OCI-LY7 (cell line): ENCODE results near the gene NUB1. TPM values are rescaled to one million over a fixed set of nuclear protein-coding genes. Genes with fewer than 3 reads are reported as not detected.

Experiments used
- BruUV-seq: library from RNA; stranded (reverse); fragments of 400-500 nt; replicated peaks from 2 replicates; lab custom pipeline; 2021; lab: Mats Ljungman, UMichigan
- CTCF ChIA-PET: fragments of 300-600 bp; sonication (Branson Sonifier 250); formaldehyde crosslinking; loops from one replicate; lab custom pipeline; 2022; ENCODE audit warnings: antibody characterized with exemption; ENCODE audit not compliant: unreplicated experiment; lab: Charles Lee
- POLR2A ChIA-PET: fragments of 300-600 bp; sonication (Branson Sonifier 250); formaldehyde crosslinking; loops from one replicate; lab custom pipeline; 2022; ENCODE audit warnings: antibody characterized with exemption; lab: Charles Lee
- DNase-seq: peaks from one replicate; pipeline ENCODE4 v3.0.0-alpha.2; 2015; ENCODE audit warnings: low spot score
- H2AFZ ChIP-seq: fragments of 200-600 bp; sonication (generic), shearing (Covaris generic); 2 replicates; pipeline ENCODE4 v1.6.1; 2014; ENCODE audit warnings: mild to moderate bottlenecking, antibody characterized with exemption, low read length, moderate library complexity
- H3K27ac ChIP-seq: fragments of 200-600 bp; sonication (generic); 2 replicates; pipeline ENCODE4 v1.5.1; 2014; ENCODE audit warnings: mixed run types, low read depth, mild to moderate bottlenecking, moderate library complexity, low read length, inconsistent platforms; ENCODE audit not compliant: poor library complexity, severe bottlenecking
- H3K36me3 ChIP-seq: fragments of 200-600 bp; sonication (generic); 2 replicates; pipeline ENCODE4 v1.6.1; 2014; ENCODE audit warnings: mild to moderate bottlenecking, antibody characterized with exemption, low read length, moderate library complexity, mixed read lengths; ENCODE audit not compliant: insufficient read depth
- H3K4me1 ChIP-seq: fragments of 200-600 bp; sonication (generic); 2 replicates; pipeline ENCODE4 v1.5.1; 2014; ENCODE audit warnings: mild to moderate bottlenecking, low read length; ENCODE audit not compliant: insufficient read depth, poor library complexity, severe bottlenecking
- H3K4me2 ChIP-seq: fragments of 200-600 bp; sonication (generic); 2 replicates; pipeline ENCODE4 v1.6.1; 2014; ENCODE audit warnings: mild to moderate bottlenecking, low read length
- H3K4me3 ChIP-seq: fragments of 200-600 bp; sonication (generic); 2 replicates; pipeline ENCODE4 v1.5.1; 2014; ENCODE audit warnings: mild to moderate bottlenecking, low read depth, low read length; ENCODE audit not compliant: poor library complexity, severe bottlenecking
- H3K79me2 ChIP-seq: fragments of 200-600 bp; sonication (generic); 2 replicates; pipeline ENCODE4 v1.6.1; 2016; ENCODE audit warnings: low read depth, mild to moderate bottlenecking, low read length, moderate library complexity, mixed read lengths; ENCODE audit not compliant: insufficient read depth
- H3K9me2 ChIP-seq: fragments of 200-600 bp; sonication (generic); 2 replicates; pipeline ENCODE4 v1.6.1; 2016; ENCODE audit warnings: mild to moderate bottlenecking, low read length, mixed read lengths; ENCODE audit not compliant: insufficient read depth
- H3K9me3 ChIP-seq: fragments of 200-600 bp; sonication (generic); 2 replicates; pipeline ENCODE4 v1.6.1; 2014; ENCODE audit warnings: mild to moderate bottlenecking, mixed run types, low read length, mixed read lengths
- H4K20me1 ChIP-seq: fragments of 200-600 bp; sonication (generic); 2 replicates; pipeline ENCODE4 v1.6.1; 2014; ENCODE audit warnings: mild to moderate bottlenecking, antibody characterized with exemption, low read length, moderate library complexity, mixed read lengths; ENCODE audit not compliant: insufficient read depth
- EZH2phosphoT487 ChIP-seq: fragments of 200-600 bp; sonication (generic); IDR thresholded peaks from 2 replicates; pipeline ENCODE4 v1.6.1; 2018; ENCODE audit warnings: low read depth, borderline replicate concordance, mild to moderate bottlenecking, mixed run types, antibody characterized with exemption, low read length, moderate library complexity, mixed read lengths
- intact Hi-C: fragments of 100-400 bp; cut with micrococcal nuclease; formaldehyde crosslinking; loops from one replicate; pipeline ENCODE4 v1.10.0; 2022; ENCODE audit not compliant: unreplicated experiment
- total RNA-seq, 2 experiments: library from RNA; depleted of rRNA in 1 of 2; stranded (reverse); fragments of >200 nt in 1 of 2; shearing (Covaris generic) in 1 of 2; gene quantifications; 2 replicates each; pipeline ENCODE4 v1.2.3, GENCODE V29; 2014 to 2022
- TF ChIP-seq, protein P1 (sequence below): fragments of 200-600 bp; sonication (generic); conservative IDR thresholded peaks from 2 replicates; pipeline ENCODE4 v1.5.1; 2014; ENCODE audit warnings: mild to moderate bottlenecking, antibody characterized with exemption, low read length, moderate library complexity, mixed read lengths

The NUB1 gene
- total RNA-seq, 2 experiments from 2014 or later: 44.1 to 50.7 TPM

- Histone ChIP-seq H3K36me3 (no peaks in the 10 kb centered on the region), H3K79me2 (no peaks in the 10 kb centered on the region), H3K4me2 (no peak overlapping the region), H2AFZ (no peak overlapping the region), H3K9me2 (no peaks in the 10 kb centered on the region), H4K20me1 (no peaks in the 10 kb centered on the region), H3K4me1 (no peaks in the 10 kb centered on the region), H3K27ac (no peak overlapping the region), H3K9me3 (no peaks in the 10 kb centered on the region), H3K4me3 (no peak overlapping the region)
- CTCF ChIA-PET: interaction anchor here (0.6 kb wide), 1 partner anchor 133 kb away, joined by 3 read pairs; no protein-coding TSS in a partner anchor
- POLR2A ChIA-PET: interaction anchor here (1.2 kb wide), 1 partner anchor 13 kb away, joined by 4 read pairs; no protein-coding TSS in a partner anchor
- DNase-seq: no peak
- intact Hi-C loops: loop anchor here (5.0 kb wide), 1 partner anchor 183 kb away; no protein-coding TSS in a partner anchor
- BruUV-seq: no TSS peak
- TF ChIP-seq, protein P1, sequence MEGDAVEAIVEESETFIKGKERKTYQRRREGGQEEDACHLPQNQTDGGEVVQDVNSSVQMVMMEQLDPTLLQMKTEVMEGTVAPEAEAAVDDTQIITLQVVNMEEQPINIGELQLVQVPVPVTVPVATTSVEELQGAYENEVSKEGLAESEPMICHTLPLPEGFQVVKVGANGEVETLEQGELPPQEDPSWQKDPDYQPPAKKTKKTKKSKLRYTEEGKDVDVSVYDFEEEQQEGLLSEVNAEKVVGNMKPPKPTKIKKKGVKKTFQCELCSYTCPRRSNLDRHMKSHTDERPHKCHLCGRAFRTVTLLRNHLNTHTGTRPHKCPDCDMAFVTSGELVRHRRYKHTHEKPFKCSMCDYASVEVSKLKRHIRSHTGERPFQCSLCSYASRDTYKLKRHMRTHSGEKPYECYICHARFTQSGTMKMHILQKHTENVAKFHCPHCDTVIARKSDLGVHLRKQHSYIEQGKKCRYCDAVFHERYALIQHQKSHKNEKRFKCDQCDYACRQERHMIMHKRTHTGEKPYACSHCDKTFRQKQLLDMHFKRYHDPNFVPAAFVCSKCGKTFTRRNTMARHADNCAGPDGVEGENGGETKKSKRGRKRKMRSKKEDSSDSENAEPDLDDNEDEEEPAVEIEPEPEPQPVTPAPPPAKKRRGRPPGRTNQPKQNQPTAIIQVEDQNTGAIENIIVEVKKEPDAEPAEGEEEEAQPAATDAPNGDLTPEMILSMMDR: no peak
- no peak for TF ChIP-seq EZH2phosphoT487
These were observed 36.8 kb upstream of the NUB1 start for GRCh38 chr7:151304856-151305255.

DNA sequence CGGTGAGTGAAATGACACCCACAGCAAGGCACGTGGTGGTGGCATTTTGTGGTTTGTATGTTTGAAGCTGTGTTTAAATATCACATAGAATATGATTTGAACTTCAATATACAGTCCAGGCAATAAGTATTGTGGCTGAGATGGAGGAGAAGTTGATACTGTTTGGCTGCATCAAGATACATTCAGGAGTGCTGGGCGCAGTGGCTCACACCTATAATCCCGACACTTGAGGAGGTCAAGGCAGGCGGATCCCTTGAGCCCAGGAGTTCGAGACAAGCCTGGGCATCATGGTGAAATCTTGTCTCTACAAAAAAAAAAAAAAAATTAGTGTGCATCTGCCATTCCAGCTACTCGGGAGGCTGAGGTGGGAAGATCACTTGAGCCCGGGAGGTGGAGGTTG is 35.2 kb upstream of the NUB1 start:
- Histone ChIP-seq H3K36me3 (no peaks in the 10 kb centered on the region), H3K9me3 (no peaks in the 10 kb centered on the region), H3K4me3 (no peak overlapping the region), H3K4me2 (no peak overlapping the region), H3K27ac (no peak overlapping the region), H2AFZ (no peak overlapping the region), H3K4me1 (no peaks in the 10 kb centered on the region), H4K20me1 (no peaks in the 10 kb centered on the region), H3K79me2 (no peaks in the 10 kb centered on the region), H3K9me2 (no peaks in the 10 kb centered on the region)
- intact Hi-C loops: no loop called here
- no TSS peak for BruUV-seq
- ChIA-PET CTCF (no interaction called here), POLR2A (no interaction called here)
- TF ChIP-seq, protein P1: no peak
- no peak for TF ChIP-seq EZH2phosphoT487
- DNase-seq: no peak

- ChIA-PET POLR2A (no interaction called here), CTCF (no interaction called here)
- H3K4me1 ChIP-seq: no peaks in the 10 kb centered on the region
- no peak overlapping the region for H3K4me3 ChIP-seq
- H3K9me3 ChIP-seq: no peaks in the 10 kb centered on the region
- no peaks in the 10 kb centered on the region for H3K36me3 ChIP-seq
- no peak overlapping the region for H3K27ac ChIP-seq
- TF ChIP-seq, protein P1: no peak
- TF ChIP-seq EZH2phosphoT487: no peak
- intact Hi-C loops: no loop called here
- H3K4me2 ChIP-seq: no peak overlapping the region
- no TSS peak for BruUV-seq
- no peak overlapping the region for H2AFZ ChIP-seq
- no peak for DNase-seq
- H3K9me2 ChIP-seq: no peaks in the 10 kb centered on the region
- H3K79me2 ChIP-seq: no peaks in the 10 kb centered on the region
- H4K20me1 ChIP-seq: no peaks in the 10 kb centered on the region
These were observed 34.8 kb upstream of the NUB1 start for GRCh38 chr7:151306860-151307259.
